Esophagus squamous epithelium (tissue), 4 donors: ENCODE measurements around the gene TBCD.

Experiments used
- POLR2A ChIP-seq, 4 donors: fragments of 450-650 bp; IDR thresholded peaks; one replicate each; pipeline ENCODE4 v1.6.1; 2017; ENCODE audit warnings: antibody characterized with exemption in 4 of 4, mild to moderate bottlenecking in 4 of 4, moderate library complexity in 3 of 4
- TF ChIP-seq, protein P1 (sequence below), 6 experiments: fragments of 450-650 bp in 4 of 6; fragments of 200-600 bp in 2 of 6; sonication (generic) in 2 of 6; IDR thresholded peaks; one replicate each; pipeline ENCODE4 v1.5.1; 2016 to 2019; ENCODE audit warnings: antibody characterized with exemption in 6 of 6, mild to moderate bottlenecking in 4 of 6, moderate library complexity in 4 of 6

DNA sequence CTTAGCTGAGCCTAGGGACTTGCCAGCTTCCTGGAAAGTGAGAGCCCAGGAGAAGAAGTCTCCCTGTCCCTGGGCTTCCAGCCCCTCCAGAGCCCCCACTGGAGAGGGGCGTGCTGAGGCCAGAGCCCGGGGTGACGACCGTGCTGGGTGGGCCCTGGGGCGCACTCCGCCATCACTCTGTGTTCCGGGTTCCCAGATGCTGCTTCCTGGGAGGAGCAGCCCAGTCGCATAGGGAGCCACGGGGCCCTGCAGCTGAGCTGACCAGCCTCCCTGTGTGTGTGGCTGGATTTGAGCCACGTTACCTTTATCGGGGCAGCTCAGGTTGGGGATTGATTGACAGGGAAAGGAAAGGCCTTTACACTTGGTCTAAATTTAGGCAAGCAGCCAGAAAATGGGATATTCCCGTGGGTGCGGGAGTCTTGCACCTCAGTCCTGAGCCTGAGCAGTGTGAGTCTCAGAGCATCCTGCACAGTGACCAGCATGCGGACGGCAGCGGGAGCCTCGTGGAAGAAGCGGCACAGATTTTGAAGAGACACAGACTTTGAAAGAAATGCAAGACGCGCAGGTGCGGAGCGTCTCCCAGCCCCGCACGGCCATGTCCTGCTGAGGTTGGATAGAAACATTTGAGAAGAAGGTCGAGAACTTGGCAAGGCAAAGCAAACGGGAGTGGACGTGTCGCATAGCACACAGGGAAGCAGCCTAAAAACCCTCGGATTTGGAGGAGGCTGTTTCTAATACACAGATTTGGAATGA is 139.2 kb downstream of the TBCD start:
- TF ChIP-seq, protein P1, sequence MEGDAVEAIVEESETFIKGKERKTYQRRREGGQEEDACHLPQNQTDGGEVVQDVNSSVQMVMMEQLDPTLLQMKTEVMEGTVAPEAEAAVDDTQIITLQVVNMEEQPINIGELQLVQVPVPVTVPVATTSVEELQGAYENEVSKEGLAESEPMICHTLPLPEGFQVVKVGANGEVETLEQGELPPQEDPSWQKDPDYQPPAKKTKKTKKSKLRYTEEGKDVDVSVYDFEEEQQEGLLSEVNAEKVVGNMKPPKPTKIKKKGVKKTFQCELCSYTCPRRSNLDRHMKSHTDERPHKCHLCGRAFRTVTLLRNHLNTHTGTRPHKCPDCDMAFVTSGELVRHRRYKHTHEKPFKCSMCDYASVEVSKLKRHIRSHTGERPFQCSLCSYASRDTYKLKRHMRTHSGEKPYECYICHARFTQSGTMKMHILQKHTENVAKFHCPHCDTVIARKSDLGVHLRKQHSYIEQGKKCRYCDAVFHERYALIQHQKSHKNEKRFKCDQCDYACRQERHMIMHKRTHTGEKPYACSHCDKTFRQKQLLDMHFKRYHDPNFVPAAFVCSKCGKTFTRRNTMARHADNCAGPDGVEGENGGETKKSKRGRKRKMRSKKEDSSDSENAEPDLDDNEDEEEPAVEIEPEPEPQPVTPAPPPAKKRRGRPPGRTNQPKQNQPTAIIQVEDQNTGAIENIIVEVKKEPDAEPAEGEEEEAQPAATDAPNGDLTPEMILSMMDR (IDR thresholded peaks at IDR 0.05), result no peak
- TF ChIP-seq POLR2A (IDR thresholded peaks at IDR 0.05), result no peak
